ENCODE measurements around the gene MYO3A. TPM values are rescaled to one million over a fixed set of nuclear protein-coding genes. Genes with fewer than 3 reads are reported as not detected.

MYO3A gene
- total RNA-seq, 1 experiment from 2014 or later = not detected

DNA sequence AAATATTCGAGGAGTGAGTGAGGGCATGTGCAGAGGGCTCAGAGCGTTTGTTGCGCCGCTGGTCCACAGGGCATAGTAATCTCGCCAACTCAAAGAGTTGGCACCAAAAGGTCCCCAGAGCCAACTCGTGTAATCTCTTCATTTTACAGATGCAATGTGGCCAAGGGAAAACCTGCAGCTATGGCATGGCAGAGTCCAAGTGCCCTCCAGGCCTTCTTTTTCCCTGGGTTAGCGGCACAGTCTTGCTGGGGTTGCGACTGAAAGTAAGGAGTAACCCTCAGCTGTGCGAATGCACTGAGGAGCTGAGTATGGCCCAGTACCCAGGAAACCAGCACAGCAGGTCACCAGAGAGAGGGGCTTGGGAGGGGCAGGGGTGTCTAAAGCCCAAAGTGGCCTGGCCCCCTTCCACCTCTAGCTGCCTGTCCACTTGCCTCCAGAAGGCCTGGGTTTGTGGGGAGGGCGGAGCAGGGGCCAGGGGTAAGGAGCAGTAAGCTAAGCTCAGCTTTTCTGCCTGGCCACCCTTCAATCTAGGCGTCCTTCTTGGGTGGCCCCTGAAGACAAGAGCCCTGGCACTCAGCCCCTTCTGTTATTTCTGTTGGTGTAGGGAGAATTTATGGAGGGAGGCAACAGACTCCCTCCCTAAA, 279.2 kb downstream of the MYO3A start:
- Mint-ChIP-seq H3K27ac (ENCODE audit: unreplicated experiment) (no peak overlapping the region), H3K4me1 (ENCODE audit: low read depth, unreplicated experiment) (no peaks in the 10 kb centered on the region), H3K9me3 (ENCODE audit: unreplicated experiment) (peaks cover 9% of the 10 kb centered on the region), H3K27me3 (ENCODE audit: insufficient read depth, unreplicated experiment) (no peaks in the 10 kb centered on the region), H3K36me3 (ENCODE audit: insufficient read depth, unreplicated experiment) (no peaks in the 10 kb centered on the region), H3K4me3 (ENCODE audit: unreplicated experiment) (no peak overlapping the region)
- Histone ChIP-seq H3K9me3 (no peaks in the 10 kb centered on the region; the same call in none of the 2 replicates), H3K4me1 (no peaks in the 10 kb centered on the region), H3K27me3 (replicated peaks; ENCODE audit: control insufficient read depth, insufficient read depth, low read length) (no peaks in the 10 kb centered on the region), H3K36me3 (ENCODE audit: control insufficient read depth, insufficient read depth, low read length) (no peaks in the 10 kb centered on the region), H3K4me3 (ENCODE audit: low read depth, low read length) (no peak overlapping the region)
- no peak for DNase-seq
- TF ChIP-seq, protein P1, sequence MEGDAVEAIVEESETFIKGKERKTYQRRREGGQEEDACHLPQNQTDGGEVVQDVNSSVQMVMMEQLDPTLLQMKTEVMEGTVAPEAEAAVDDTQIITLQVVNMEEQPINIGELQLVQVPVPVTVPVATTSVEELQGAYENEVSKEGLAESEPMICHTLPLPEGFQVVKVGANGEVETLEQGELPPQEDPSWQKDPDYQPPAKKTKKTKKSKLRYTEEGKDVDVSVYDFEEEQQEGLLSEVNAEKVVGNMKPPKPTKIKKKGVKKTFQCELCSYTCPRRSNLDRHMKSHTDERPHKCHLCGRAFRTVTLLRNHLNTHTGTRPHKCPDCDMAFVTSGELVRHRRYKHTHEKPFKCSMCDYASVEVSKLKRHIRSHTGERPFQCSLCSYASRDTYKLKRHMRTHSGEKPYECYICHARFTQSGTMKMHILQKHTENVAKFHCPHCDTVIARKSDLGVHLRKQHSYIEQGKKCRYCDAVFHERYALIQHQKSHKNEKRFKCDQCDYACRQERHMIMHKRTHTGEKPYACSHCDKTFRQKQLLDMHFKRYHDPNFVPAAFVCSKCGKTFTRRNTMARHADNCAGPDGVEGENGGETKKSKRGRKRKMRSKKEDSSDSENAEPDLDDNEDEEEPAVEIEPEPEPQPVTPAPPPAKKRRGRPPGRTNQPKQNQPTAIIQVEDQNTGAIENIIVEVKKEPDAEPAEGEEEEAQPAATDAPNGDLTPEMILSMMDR (IDR thresholded peaks at IDR 0.05; ENCODE audit: insufficient read depth in 1 of 2, low read depth in 1 of 2, low read length in 1 of 2, severe bottlenecking in 1 of 2, unreplicated experiment in 1 of 2) = no peak
- no TSS peak for BruUV-seq (replicated peaks)
- intact Hi-C loops (cut with micrococcal nuclease; ENCODE audit: unreplicated experiment) = no loop called here
- ChIA-PET CTCF (no interaction called here), POLR2A (no interaction called here)

DNA sequence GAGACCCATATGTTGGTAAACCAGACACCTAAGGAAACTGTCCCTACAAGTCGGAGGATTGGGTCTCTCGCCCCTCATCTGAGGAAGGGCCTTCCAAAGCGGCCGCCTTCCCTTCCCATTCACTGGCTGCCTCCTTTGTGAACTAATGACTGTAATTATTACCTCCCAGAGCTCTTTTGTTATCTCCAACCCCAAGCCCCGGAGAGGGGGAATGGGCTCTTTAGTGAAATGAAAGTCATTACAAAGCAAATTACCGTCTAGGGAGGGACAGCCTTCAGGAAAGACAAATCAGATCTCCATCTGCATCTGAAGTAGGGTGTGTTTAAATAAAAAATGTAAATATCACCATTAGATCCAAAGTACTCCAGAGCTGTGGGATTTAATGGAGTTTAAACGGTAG, 280.0 kb downstream of the MYO3A start:
- no peaks in the 10 kb centered on the region for H3K27me3 ChIP-seq (replicated peaks; ENCODE audit: control insufficient read depth, insufficient read depth, low read length)
- peaks cover 9% of the 10 kb centered on the region for H3K9me3 Mint-ChIP-seq (ENCODE audit: unreplicated experiment)
- H3K4me1 ChIP-seq = no peaks in the 10 kb centered on the region
- intact Hi-C loops (cut with micrococcal nuclease; ENCODE audit: unreplicated experiment) = no loop called here
- H3K27ac Mint-ChIP-seq (ENCODE audit: unreplicated experiment) = no peak overlapping the region
- POLR2A ChIA-PET = no interaction called here
- H3K4me3 Mint-ChIP-seq (ENCODE audit: unreplicated experiment) = no peak overlapping the region
- CTCF ChIA-PET = no interaction called here
- no peaks in the 10 kb centered on the region for H3K36me3 ChIP-seq (ENCODE audit: control insufficient read depth, insufficient read depth, low read length)
- H3K4me1 Mint-ChIP-seq (ENCODE audit: low read depth, unreplicated experiment) = no peaks in the 10 kb centered on the region
- H3K4me3 ChIP-seq (ENCODE audit: low read depth, low read length) = no peak overlapping the region
- BruUV-seq (replicated peaks) = no TSS peak
- DNase-seq = no peak
- H3K9me3 ChIP-seq = no peaks in the 10 kb centered on the region; the same call in 1 of the 2 replicates
- peaks cover 3% of the 10 kb centered on the region for H3K27me3 Mint-ChIP-seq (ENCODE audit: insufficient read depth, unreplicated experiment)
- TF ChIP-seq, protein P1 (IDR thresholded peaks at IDR 0.05; ENCODE audit: insufficient read depth in 1 of 2, low read depth in 1 of 2, low read length in 1 of 2, severe bottlenecking in 1 of 2, unreplicated experiment in 1 of 2) = no peak
- no peaks in the 10 kb centered on the region for H3K36me3 Mint-ChIP-seq (ENCODE audit: insufficient read depth, unreplicated experiment)

DNA sequence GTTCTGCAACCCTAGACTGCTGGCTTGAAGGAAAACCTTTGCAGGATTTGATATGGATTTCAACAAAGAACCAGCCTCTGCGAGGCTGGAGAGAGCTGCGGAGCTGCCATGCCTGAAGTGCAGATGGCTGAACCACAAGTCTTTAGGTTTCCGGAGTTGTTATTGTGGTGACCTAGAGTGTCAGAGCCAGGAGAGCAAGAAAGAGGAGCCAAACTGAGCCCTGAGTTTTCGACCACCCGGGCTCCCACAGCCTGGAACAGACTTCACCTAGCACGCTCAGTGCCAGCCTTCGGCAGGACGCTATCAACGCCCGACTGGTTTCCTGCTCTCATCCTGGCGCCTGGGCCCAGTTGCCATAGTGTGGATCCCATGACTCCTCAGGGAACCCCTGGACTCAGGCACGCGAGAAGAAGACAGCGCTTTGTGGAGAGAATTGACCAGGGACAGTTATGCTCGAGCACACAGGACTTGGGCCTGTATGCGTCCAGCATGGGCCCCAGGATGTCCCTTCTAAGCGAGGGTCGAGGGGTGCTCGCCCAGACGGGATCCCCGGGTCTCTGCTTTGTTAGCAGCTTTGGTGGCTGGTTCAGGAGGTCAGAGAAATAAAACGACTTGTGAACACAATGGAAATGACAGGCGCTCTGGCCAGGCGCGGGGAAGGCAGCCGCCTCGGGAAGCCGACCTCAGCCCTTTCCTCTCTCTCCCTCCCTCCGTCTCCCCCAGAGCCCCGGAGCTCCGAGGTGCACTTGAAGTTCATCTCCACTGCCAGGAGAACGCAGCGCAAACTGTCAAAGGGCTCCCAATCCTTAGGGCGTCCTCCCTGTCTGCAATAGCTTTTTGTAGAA, 280.7 kb downstream of the MYO3A start:
- intact Hi-C loops (cut with micrococcal nuclease; ENCODE audit: unreplicated experiment) = no loop called here
- Mint-ChIP-seq H3K27me3 (ENCODE audit: insufficient read depth, unreplicated experiment) (peaks cover 5% of the 10 kb centered on the region), H3K4me1 (ENCODE audit: low read depth, unreplicated experiment) (no peaks in the 10 kb centered on the region), H3K9me3 (ENCODE audit: unreplicated experiment) (peaks cover 9% of the 10 kb centered on the region), H3K4me3 (ENCODE audit: unreplicated experiment) (no peak overlapping the region), H3K36me3 (ENCODE audit: insufficient read depth, unreplicated experiment) (no peaks in the 10 kb centered on the region), H3K27ac (ENCODE audit: unreplicated experiment) (no peak overlapping the region)
- TF ChIP-seq, protein P1 (IDR thresholded peaks at IDR 0.05; ENCODE audit: insufficient read depth in 1 of 2, low read depth in 1 of 2, low read length in 1 of 2, severe bottlenecking in 1 of 2, unreplicated experiment in 1 of 2) = no peak
- Histone ChIP-seq H3K4me1 (no peaks in the 10 kb centered on the region), H3K27me3 (replicated peaks; ENCODE audit: control insufficient read depth, insufficient read depth, low read length) (no peaks in the 10 kb centered on the region), H3K4me3 (ENCODE audit: low read depth, low read length) (no peak overlapping the region), H3K9me3 (no peaks in the 10 kb centered on the region; the same call in 1 of the 2 replicates), H3K36me3 (ENCODE audit: control insufficient read depth, insufficient read depth, low read length) (no peaks in the 10 kb centered on the region)
- no peak for DNase-seq
- ChIA-PET POLR2A (no interaction called here), CTCF (no interaction called here)
- BruUV-seq (replicated peaks) = no TSS peak

Data from Caco-2 (cell line).